ENCODE measurements around the gene SLC22A2. TPM values are rescaled to one million over a fixed set of nuclear protein-coding genes. Genes with fewer than 3 reads are reported as not detected.

The SLC22A2 gene
- total and polyA plus RNA-seq, 4 donors, result not detected

GRCh38 chr6:160248538-160248937 lies 10.1 kb downstream of the SLC22A2 start:
- TF ChIP-seq SP1 (IDR thresholded peaks at IDR 0.05) (no peak), FOXA1 (IDR thresholded peaks at IDR 0.05) (no peak), GABPA (IDR thresholded peaks at IDR 0.05 in 1 of 2, conservative IDR thresholded peaks at IDR 0.05 in 1 of 2) (no peak), RAD21 (IDR thresholded peaks at IDR 0.05) (no peak), ZBTB33 (IDR thresholded peaks at IDR 0.05) (no peak), TAF1 (conservative IDR thresholded peaks at IDR 0.05) (no peak), REST (IDR thresholded peaks at IDR 0.05) (no peak), HNF4G (IDR thresholded peaks at IDR 0.05) (no peak)

GRCh38 chr6:160247457-160247883 lies 11.2 kb downstream of the SLC22A2 start:
- Histone ChIP-seq H3K9me3 (ENCODE audit: control insufficient read depth in 4 of 4, low read length in 3 of 4) (no peaks in the 10 kb centered on the region), H3K4me3 (ENCODE audit: low read depth in 1 of 3, low read length in 3 of 3) (no peak overlapping the region), H3K27ac (ENCODE audit: low read depth in 1 of 2, low read length in 2 of 2) (no peak overlapping the region), H3K4me1 (ENCODE audit: control insufficient read depth in 4 of 4, insufficient read depth in 4 of 4, low read length in 3 of 4) (no peaks in the 10 kb centered on the region), H3K9ac (ENCODE audit: low read depth in 1 of 2, low read length in 2 of 2) (no peak overlapping the region), H3K36me3 (ENCODE audit: control insufficient read depth in 4 of 4, insufficient read depth in 3 of 4, low read depth in 1 of 4, low read length in 3 of 4) (no peaks in the 10 kb centered on the region), H3K27me3 (ENCODE audit: control insufficient read depth in 4 of 4, insufficient read depth in 4 of 4, low read length in 3 of 4) (no peaks in the 10 kb centered on the region)
- TF ChIP-seq RXRA (IDR thresholded peaks at IDR 0.05), result no peak
- no peak for TF ChIP-seq MAX (IDR thresholded peaks at IDR 0.05)
- no peak for TF ChIP-seq RAD21 (IDR thresholded peaks at IDR 0.05)
- TF ChIP-seq REST (IDR thresholded peaks at IDR 0.05), result no peak
- no peak for TF ChIP-seq HNF4A (conservative IDR thresholded peaks at IDR 0.05)
- TF ChIP-seq SP1 (IDR thresholded peaks at IDR 0.05), result no peak
- no peak for TF ChIP-seq TAF1 (conservative IDR thresholded peaks at IDR 0.05)
- no peak for TF ChIP-seq ATF3 (IDR thresholded peaks at IDR 0.05)
- TF ChIP-seq ZBTB33 (IDR thresholded peaks at IDR 0.05), result no peak
- TF ChIP-seq NR2F2 (IDR thresholded peaks at IDR 0.05), result no peak
- WGBS, result 90% methylated on average over 3 of the region's 3 CpGs
- DNase-seq (ENCODE audit: low spot score), result no peak

More at GRCh38 chr6:160248538-160248937, 10.1 kb downstream of the SLC22A2 start:
- 91% methylated on average over 1 of the region's 1 CpG for WGBS
- Histone ChIP-seq H3K9me3 (ENCODE audit: control insufficient read depth in 4 of 4, low read length in 3 of 4) (no peaks in the 10 kb centered on the region), H3K4me3 (ENCODE audit: low read depth in 1 of 3, low read length in 3 of 3) (no peak overlapping the region), H3K36me3 (ENCODE audit: control insufficient read depth in 4 of 4, insufficient read depth in 3 of 4, low read depth in 1 of 4, low read length in 3 of 4) (no peaks in the 10 kb centered on the region), H3K9ac (ENCODE audit: low read depth in 1 of 2, low read length in 2 of 2) (no peak overlapping the region), H3K27ac (ENCODE audit: low read depth in 1 of 2, low read length in 2 of 2) (no peak overlapping the region), H3K4me1 (ENCODE audit: control insufficient read depth in 4 of 4, insufficient read depth in 4 of 4, low read length in 3 of 4) (peaks cover 0 to 3% (median under 1%) of the 10 kb centered on the region in 4 donors), H3K27me3 (ENCODE audit: control insufficient read depth in 4 of 4, insufficient read depth in 4 of 4, low read length in 3 of 4) (no peaks in the 10 kb centered on the region)
- DNase-seq (ENCODE audit: low spot score), result no peak

All from liver (tissue), 9 donors.